Activated CD4-positive, alpha-beta T cell treated with anti-CD3 and anti-CD28 coated beads for 36 hours (primary cell): ENCODE results near the gene URM1. TPM values are rescaled to one million over a fixed set of nuclear protein-coding genes. Genes with fewer than 3 reads are reported as not detected.

Source experiments
- ATAC-seq: fragments of 200-7000 bp; cut with Tn5 transposase; one replicate; pipeline ENCODE4 v1.10.0; 2021; ENCODE audit warnings: mild to moderate bottlenecking, moderate library complexity
- CTCF ChIA-PET: fragments of 350-600 bp; sonication (Branson Sonifier 250); formaldehyde crosslinking; loops from one replicate; lab custom pipeline; 2021; ENCODE audit warnings: antibody characterized with exemption; lab: Charles Lee
- POLR2A ChIA-PET: fragments of 350-600 bp; sonication (Branson Sonifier 250); formaldehyde crosslinking; loops from one replicate; lab custom pipeline; 2021; ENCODE audit warnings: antibody characterized with exemption, inconsistent platforms; lab: Charles Lee
- DNase-seq: peaks from one replicate; pipeline ENCODE4 v3.0.0-alpha.2; 2020
- H3K27ac Mint-ChIP-seq: one replicate; pipeline ENCODE4 v1.8.0; 2021; ENCODE audit warnings: mixed read lengths
- H3K27me3 Mint-ChIP-seq: one replicate; pipeline ENCODE4 v1.8.0; 2021; ENCODE audit warnings: mixed read lengths
- H3K36me3 Mint-ChIP-seq: one replicate; pipeline ENCODE4 v1.8.0; 2021; ENCODE audit warnings: low read depth, mixed read lengths
- H3K4me1 Mint-ChIP-seq: one replicate; pipeline ENCODE4 v1.8.0; 2021; ENCODE audit warnings: mixed read lengths
- H3K4me3 Mint-ChIP-seq: one replicate; pipeline ENCODE4 v1.8.0; 2021; ENCODE audit warnings: mild to moderate bottlenecking, moderate library complexity, mixed read lengths
- H3K9me3 Mint-ChIP-seq: one replicate; pipeline ENCODE4 v1.8.0; 2021; ENCODE audit warnings: low read depth, mixed read lengths
- intact Hi-C, 2 experiments: fragments of 100-400 bp; cut with DNase I in 1 of 2; cut with micrococcal nuclease in 1 of 2; formaldehyde crosslinking; loops; one replicate each; pipeline versions ENCODE4 v1.14.2 to v1.15.1; 2022 to 2024; cut with DNase I, micrococcal nuclease
- total RNA-seq, 2 experiments: library from RNA; stranded (reverse); gene quantifications; one replicate each; pipeline ENCODE4 v1.2.3, GENCODE V29; 2021

URM1 gene
- total RNA-seq, 2 experiments from 2014 or later = 39.9 to 56.1 TPM

DNA sequence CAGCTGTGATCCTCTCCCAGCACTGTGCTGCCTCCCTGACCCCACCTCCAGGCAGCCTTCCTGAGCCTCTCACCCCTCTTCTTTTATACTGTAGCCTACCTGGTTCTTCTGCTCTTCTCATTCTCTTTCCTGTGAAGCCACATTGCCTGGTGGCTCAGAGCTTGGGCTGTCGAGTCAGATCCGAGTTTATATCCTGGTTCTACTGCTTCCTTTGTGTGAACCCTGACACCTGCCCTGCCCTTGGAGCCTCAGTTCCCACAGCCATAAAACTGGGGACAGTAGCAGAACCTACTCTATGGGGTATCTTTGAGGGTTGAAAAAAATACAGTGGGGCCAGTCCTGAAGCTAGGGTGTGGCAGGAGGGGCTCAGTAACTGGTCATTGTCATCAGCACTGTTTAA is 22.0 kb upstream of the URM1 start:
- intact Hi-C loops = no loop called here
- DNase-seq = no peak
- H3K36me3 Mint-ChIP-seq = peaks cover 10% of the 10 kb centered on the region
- no peaks in the 10 kb centered on the region for H3K9me3 Mint-ChIP-seq
- ATAC-seq = no peak
- no peak overlapping the region for H3K4me3 Mint-ChIP-seq
- no peak overlapping the region for H3K27ac Mint-ChIP-seq
- ChIA-PET POLR2A (interaction anchor here (0.5 to 0.7 kb wide), 2 partner anchors 13 to 25 kb away, joined by 3 read pairs; no protein-coding TSS in a partner anchor), CTCF (interaction anchor here (1.2 kb wide), 1 partner anchor 11 kb away, joined by 3 read pairs; no protein-coding TSS in a partner anchor)
- no peaks in the 10 kb centered on the region for H3K27me3 Mint-ChIP-seq
- H3K4me1 Mint-ChIP-seq = no peaks in the 10 kb centered on the region

DNA sequence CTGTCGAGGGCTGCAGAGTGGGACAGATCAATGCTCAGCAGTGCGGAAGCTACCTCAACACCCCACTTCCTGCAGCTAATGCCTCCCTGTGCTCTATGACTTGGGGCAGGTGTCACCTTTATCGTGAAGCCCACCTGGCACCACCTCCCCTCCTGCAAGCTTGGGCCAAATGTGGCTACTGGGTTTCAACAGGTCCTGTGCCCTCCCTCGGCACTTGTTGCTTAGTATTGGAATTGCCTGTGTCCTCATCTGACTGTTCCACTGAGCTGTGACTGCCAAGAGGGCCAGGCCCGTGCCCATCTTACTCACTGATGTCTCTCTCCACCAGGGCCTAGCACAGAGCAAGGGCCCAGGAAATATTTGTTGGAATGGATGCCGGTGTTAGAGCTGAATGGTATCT is 21.4 kb upstream of the URM1 start:
- CTCF ChIA-PET = interaction anchor here (1.2 kb wide), 1 partner anchor 10 kb away, joined by 3 read pairs; no protein-coding TSS in a partner anchor
- intact Hi-C loops = no loop called here
- no peaks in the 10 kb centered on the region for H3K9me3 Mint-ChIP-seq
- no peaks in the 10 kb centered on the region for H3K4me1 Mint-ChIP-seq
- no peak overlapping the region for H3K4me3 Mint-ChIP-seq
- DNase-seq = no peak
- peaks cover 11% of the 10 kb centered on the region for H3K36me3 Mint-ChIP-seq
- H3K27me3 Mint-ChIP-seq = no peaks in the 10 kb centered on the region
- POLR2A ChIA-PET = interaction anchor here (0.5 to 0.7 kb wide), 2 partner anchors 12 to 317 kb away, joined by 3 read pairs; no protein-coding TSS in a partner anchor
- no peak for ATAC-seq
- no peak overlapping the region for H3K27ac Mint-ChIP-seq

GRCh38 chr9:128355451-128355850 is 15.7 kb upstream of the URM1 start:
- Mint-ChIP-seq H3K9me3 (no peaks in the 10 kb centered on the region), H3K36me3 (peaks cover 15% of the 10 kb centered on the region), H3K27ac (no peak overlapping the region), H3K4me3 (no peak overlapping the region), H3K27me3 (no peaks in the 10 kb centered on the region), H3K4me1 (no peaks in the 10 kb centered on the region)
- no peak for ATAC-seq
- intact Hi-C loops = no loop called here
- ChIA-PET POLR2A (no interaction called here), CTCF (interaction anchor here (0.8 kb wide), 1 partner anchor 10 kb away, joined by 3 read pairs; no protein-coding TSS in a partner anchor)
- no peak for DNase-seq

DNA sequence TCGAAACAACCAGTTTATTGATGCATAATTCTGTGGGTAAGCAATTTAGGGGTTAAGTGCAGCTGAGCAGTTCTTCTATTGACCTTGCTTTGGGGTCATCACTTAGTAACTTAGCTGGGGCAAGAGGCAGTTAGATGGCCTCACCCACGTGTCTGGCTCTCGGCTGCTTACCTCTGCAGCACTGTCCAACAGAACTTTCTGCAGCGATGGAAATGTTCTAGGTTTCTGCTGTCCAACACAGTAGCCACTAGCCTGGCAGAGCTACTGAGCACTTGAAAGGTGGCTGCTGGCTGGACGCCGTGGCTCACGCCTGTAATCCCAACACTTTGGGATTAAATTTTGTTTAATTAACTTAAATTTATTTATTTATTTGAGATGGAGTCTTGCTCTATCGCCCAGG is 13.1 kb upstream of the URM1 start:
- Mint-ChIP-seq H3K27ac (no peak overlapping the region), H3K36me3 (peaks cover 15% of the 10 kb centered on the region), H3K9me3 (no peaks in the 10 kb centered on the region), H3K27me3 (no peaks in the 10 kb centered on the region), H3K4me1 (peaks cover 13% of the 10 kb centered on the region), H3K4me3 (no peak overlapping the region)
- intact Hi-C loops = no loop called here
- DNase-seq = no peak
- ChIA-PET POLR2A (no interaction called here), CTCF (interaction anchor here (0.6 to 1.3 kb wide), 2 partner anchors 17 to 68 kb away, joined by 3 read pairs; no protein-coding TSS in a partner anchor)
- no peak for ATAC-seq

DNA sequence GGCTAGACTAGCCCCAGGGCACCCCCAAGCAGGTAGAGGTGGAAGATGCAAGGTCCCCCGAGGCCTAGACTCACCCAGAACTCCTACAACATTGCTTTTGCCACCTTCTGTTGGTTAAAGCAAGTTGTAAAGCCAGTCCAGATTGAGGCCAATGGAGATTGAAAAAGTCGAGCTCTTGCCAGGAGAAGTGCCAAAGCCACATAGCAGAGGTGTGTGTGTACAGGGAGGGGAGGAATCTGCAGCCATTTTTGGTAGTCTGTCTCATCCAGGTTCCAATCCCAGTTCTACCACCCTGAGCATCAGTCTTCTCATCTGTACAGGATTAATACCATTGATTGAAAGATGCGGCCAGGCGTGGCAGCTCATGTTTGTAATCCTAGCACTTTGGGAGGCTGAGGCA is 12.3 kb upstream of the URM1 start:
- H3K9me3 Mint-ChIP-seq = no peaks in the 10 kb centered on the region
- no peak overlapping the region for H3K4me3 Mint-ChIP-seq
- DNase-seq (no peak), ATAC-seq (no peak)
- no peak overlapping the region for H3K27ac Mint-ChIP-seq
- POLR2A ChIA-PET = no interaction called here
- no peaks in the 10 kb centered on the region for H3K27me3 Mint-ChIP-seq
- intact Hi-C loops = no loop called here
- peaks cover 15% of the 10 kb centered on the region for H3K36me3 Mint-ChIP-seq
- H3K4me1 Mint-ChIP-seq = peaks cover 13% of the 10 kb centered on the region
- CTCF ChIA-PET = interaction anchor here (0.7 to 1.1 kb wide), 3 partner anchors 9 to 41 kb away, joined by 3 to 5 read pairs (median 4); no protein-coding TSS in a partner anchor

DNA sequence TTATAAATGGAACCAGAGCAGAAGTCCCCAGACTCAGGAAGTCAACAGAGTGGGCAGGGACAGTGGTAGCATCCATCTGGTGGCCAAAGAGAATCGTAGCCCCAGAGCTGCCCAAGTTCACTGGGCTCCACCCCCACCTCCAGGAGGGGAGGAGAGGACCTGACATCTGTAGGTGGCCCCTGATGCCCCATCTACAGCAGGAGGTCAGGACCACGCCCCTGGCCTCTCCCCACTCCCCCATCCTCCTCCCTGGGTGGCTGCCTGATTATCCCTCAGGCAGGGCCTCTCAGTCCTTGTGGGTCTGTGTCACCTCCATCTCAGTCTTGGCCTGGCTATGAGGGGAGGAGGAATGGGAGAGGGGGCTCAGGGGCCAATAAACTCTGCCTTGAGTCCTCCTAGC is 10.3 kb upstream of the URM1 start:
- Mint-ChIP-seq H3K4me1 (peaks cover 19% of the 10 kb centered on the region), H3K9me3 (no peaks in the 10 kb centered on the region), H3K27ac (peak overlapping the region; percentile 59), H3K36me3 (peaks cover 7% of the 10 kb centered on the region), H3K27me3 (no peaks in the 10 kb centered on the region), H3K4me3 (no peak overlapping the region)
- DNase-seq = no peak
- no peak for ATAC-seq
- ChIA-PET POLR2A (interaction anchor here (0.5 to 1.8 kb wide), 2 partner anchors 10 to 19 kb away, joined by 3 to 8 read pairs; partner anchors contain the start of gene URM1), CTCF (interaction anchor here (0.8 to 5.6 kb wide), 10 partner anchors 10 to 278 kb away, joined by 3 to 36 read pairs (median 5); partner anchors contain the start of genes GLE1 and URM1)
- intact Hi-C loops = no loop called here

DNA sequence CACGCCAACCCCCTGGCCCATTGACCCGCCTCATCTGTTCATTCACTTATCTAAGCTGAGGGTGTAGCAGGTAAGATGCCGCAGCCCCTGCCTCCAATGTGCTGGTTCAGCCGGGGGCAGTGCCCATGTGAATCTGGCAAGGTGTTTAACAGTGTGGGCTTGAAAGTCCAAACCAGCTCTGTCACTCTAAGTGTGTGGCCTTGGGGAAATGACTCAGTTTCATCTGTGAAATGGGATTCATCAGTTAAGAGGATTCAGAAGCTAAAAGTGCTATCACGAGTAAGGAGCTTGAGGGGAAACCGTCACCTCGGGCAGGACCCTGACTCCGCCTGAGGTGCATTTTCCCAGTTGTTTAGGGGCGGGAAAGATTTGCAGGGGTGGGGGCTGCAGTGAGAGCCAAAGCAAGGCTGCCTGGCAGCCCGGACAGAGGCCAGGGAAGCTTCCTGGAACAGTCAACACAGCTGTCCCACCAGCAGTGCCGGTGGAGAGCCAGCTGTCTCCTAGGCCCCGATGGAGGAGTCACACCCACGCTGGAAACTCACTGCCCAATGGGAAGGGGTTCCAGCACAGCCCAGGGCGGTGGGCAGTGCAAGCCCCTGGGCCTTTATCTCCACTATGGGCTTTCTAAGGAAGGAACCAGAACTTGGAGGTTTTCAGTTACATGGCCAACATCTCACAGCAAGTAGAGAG is 9.7 kb upstream of the URM1 start:
- DNase-seq (peak; percentile 12), ATAC-seq (no peak)
- H3K27ac Mint-ChIP-seq = peak overlapping the region; percentile 59
- no peaks in the 10 kb centered on the region for H3K9me3 Mint-ChIP-seq
- ChIA-PET POLR2A (interaction anchor here (0.5 to 1.8 kb wide), 6 partner anchors 10 to 421 kb away, joined by 3 to 8 read pairs (median 3); partner anchors contain the start of gene URM1), CTCF (interaction anchor here (0.6 to 5.6 kb wide), 28 partner anchors 9 to 677 kb away, joined by 3 to 36 read pairs (median 4); partner anchors contain the start of genes GLE1, GOLGA2, PKN3 and SWI5)
- intact Hi-C loops = no loop called here
- peaks cover 3% of the 10 kb centered on the region for H3K36me3 Mint-ChIP-seq
- H3K4me3 Mint-ChIP-seq = peak overlapping the region; percentile 62
- peaks cover 19% of the 10 kb centered on the region for H3K4me1 Mint-ChIP-seq
- no peaks in the 10 kb centered on the region for H3K27me3 Mint-ChIP-seq

- ChIA-PET POLR2A (interaction anchor here (0.5 to 1.8 kb wide), 7 partner anchors 9 to 420 kb away, joined by 3 to 8 read pairs (median 3); partner anchors contain the start of gene URM1), CTCF (interaction anchor here (0.5 to 5.6 kb wide), 38 partner anchors 9 to 1518 kb away, joined by 3 to 36 read pairs (median 4); partner anchors contain the start of genes GLE1, GOLGA2, MIGA2 and PKN3)
- peak overlapping the region; percentile 62 for H3K4me3 Mint-ChIP-seq
- DNase-seq = peak; percentile 85
- ATAC-seq = peak; percentile 93
- no peaks in the 10 kb centered on the region for H3K27me3 Mint-ChIP-seq
- peaks cover 3% of the 10 kb centered on the region for H3K36me3 Mint-ChIP-seq
- peak overlapping the region; percentile 59 for H3K27ac Mint-ChIP-seq
- peaks cover 19% of the 10 kb centered on the region for H3K4me1 Mint-ChIP-seq
- intact Hi-C loops = loop anchor here (1.0 to 2.0 kb wide), 7 partner anchors 50 to 293 kb away; partner anchors contain the start of genes CERCAM (in 1 of the 2), GLE1 (in 1 of the 2), ODF2 (in 1 of the 2) and SLC25A25 (in 1 of the 2)
- H3K9me3 Mint-ChIP-seq = no peaks in the 10 kb centered on the region
These were observed 9.1 kb upstream of the URM1 start for GRCh38 chr9:128361986-128362646.

GRCh38 chr9:128362774-128363173 is 8.4 kb upstream of the URM1 start:
- no peak overlapping the region for H3K27ac Mint-ChIP-seq
- intact Hi-C loops = loop anchor here (1.0 to 2.0 kb wide), 7 partner anchors 50 to 294 kb away; partner anchors contain the start of genes CERCAM (in 1 of the 2), GLE1 (in 1 of the 2), ODF2 (in 1 of the 2) and SLC25A25 (in 1 of the 2)
- peaks cover 19% of the 10 kb centered on the region for H3K4me1 Mint-ChIP-seq
- H3K9me3 Mint-ChIP-seq = no peaks in the 10 kb centered on the region
- DNase-seq (no peak), ATAC-seq (no peak)
- H3K36me3 Mint-ChIP-seq = no peaks in the 10 kb centered on the region
- ChIA-PET CTCF (interaction anchor here (0.6 to 5.6 kb wide), 29 partner anchors 8 to 673 kb away, joined by 3 to 36 read pairs (median 4); partner anchors contain the start of genes GLE1, GOLGA2, MIGA2 and SWI5), POLR2A (interaction anchor here (0.5 to 1.8 kb wide), 3 partner anchors 8 to 306 kb away, joined by 3 to 8 read pairs (median 3); partner anchors contain the start of gene URM1)
- H3K4me3 Mint-ChIP-seq = no peak overlapping the region
- no peaks in the 10 kb centered on the region for H3K27me3 Mint-ChIP-seq

DNA sequence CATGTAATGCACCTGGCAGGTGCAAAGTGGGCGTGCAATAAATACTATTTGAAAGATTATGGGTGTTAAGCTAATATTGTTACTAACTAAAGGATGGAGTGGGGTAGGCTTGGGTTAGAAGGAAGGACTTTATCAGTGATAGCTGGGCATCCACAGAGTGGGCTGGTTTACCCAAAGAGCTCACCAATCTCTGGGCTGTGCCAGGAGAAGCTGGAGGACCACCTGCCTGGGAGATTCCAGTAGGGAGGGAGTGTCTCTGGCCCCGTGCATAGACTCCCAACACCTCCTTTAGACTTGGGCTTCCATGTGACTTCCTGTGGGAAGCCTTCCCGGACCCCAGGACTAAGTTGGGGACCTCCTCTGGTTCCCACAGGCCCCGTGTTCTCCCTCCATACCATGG is 5.6 kb upstream of the URM1 start:
- DNase-seq = no peak
- ATAC-seq = no peak
- no peaks in the 10 kb centered on the region for H3K27me3 Mint-ChIP-seq
- CTCF ChIA-PET = interaction anchor here (0.9 to 1.1 kb wide), 2 partner anchors 10 to 24 kb away, joined by 3 read pairs; no protein-coding TSS in a partner anchor
- no peaks in the 10 kb centered on the region for H3K36me3 Mint-ChIP-seq
- POLR2A ChIA-PET = interaction anchor here (0.6 kb wide), 1 partner anchor 114 kb away, joined by 3 read pairs; no protein-coding TSS in a partner anchor
- no peaks in the 10 kb centered on the region for H3K9me3 Mint-ChIP-seq
- intact Hi-C loops = no loop called here
- no peak overlapping the region for H3K4me3 Mint-ChIP-seq
- no peak overlapping the region for H3K27ac Mint-ChIP-seq
- peaks cover 24% of the 10 kb centered on the region for H3K4me1 Mint-ChIP-seq
